ENCODE data around the gene SCRT2.

DNA sequence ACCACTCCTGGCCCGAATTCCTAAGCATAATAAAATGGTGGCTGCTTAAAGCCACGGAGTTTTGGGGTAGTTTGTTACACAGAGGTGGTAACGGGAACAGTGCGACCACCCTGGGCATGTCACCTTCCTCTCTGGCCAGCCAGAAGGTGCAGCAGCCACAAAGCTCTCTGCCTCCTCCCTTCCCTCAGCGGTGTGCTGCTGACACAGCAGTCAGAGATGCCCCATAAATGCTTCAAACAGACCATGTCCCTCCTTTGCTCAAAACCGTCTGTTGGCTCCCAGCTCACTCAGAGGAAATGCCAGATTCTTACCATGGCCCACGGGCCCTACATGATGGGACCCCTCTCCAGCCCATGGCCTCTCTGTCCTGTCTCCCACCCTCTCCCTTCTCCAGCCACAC, 53.4 kb downstream of the SCRT2 start:
- TF ChIP-seq, protein P1, sequence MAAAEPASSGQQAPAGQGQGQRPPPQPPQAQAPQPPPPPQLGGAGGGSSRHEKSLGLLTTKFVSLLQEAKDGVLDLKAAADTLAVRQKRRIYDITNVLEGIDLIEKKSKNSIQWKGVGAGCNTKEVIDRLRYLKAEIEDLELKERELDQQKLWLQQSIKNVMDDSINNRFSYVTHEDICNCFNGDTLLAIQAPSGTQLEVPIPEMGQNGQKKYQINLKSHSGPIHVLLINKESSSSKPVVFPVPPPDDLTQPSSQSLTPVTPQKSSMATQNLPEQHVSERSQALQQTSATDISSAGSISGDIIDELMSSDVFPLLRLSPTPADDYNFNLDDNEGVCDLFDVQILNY (CRISPR knock-in tag; IDR thresholded peaks at IDR 0.05): no peak
- TF ChIP-seq, protein P2, sequence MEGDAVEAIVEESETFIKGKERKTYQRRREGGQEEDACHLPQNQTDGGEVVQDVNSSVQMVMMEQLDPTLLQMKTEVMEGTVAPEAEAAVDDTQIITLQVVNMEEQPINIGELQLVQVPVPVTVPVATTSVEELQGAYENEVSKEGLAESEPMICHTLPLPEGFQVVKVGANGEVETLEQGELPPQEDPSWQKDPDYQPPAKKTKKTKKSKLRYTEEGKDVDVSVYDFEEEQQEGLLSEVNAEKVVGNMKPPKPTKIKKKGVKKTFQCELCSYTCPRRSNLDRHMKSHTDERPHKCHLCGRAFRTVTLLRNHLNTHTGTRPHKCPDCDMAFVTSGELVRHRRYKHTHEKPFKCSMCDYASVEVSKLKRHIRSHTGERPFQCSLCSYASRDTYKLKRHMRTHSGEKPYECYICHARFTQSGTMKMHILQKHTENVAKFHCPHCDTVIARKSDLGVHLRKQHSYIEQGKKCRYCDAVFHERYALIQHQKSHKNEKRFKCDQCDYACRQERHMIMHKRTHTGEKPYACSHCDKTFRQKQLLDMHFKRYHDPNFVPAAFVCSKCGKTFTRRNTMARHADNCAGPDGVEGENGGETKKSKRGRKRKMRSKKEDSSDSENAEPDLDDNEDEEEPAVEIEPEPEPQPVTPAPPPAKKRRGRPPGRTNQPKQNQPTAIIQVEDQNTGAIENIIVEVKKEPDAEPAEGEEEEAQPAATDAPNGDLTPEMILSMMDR (IDR thresholded peaks at IDR 0.05): no peak
- TF ChIP-seq FOXJ3 (CRISPR knock-in tag; IDR thresholded peaks at IDR 0.05; ENCODE audit: borderline replicate concordance) (no peak), KAT7 (CRISPR knock-in tag; IDR thresholded peaks at IDR 0.05; ENCODE audit: borderline replicate concordance) (no peak), ZNF138 (CRISPR knock-in tag; conservative IDR thresholded peaks at IDR 0.05) (no peak), TEAD1 (CRISPR knock-in tag; IDR thresholded peaks at IDR 0.05) (no peak), ARID4B (CRISPR knock-in tag; IDR thresholded peaks at IDR 0.05; ENCODE audit: borderline replicate concordance) (no peak), FOXP1 (CRISPR knock-in tag; IDR thresholded peaks at IDR 0.05; ENCODE audit: borderline replicate concordance) (no peak)
